ENCODE results near the gene KLHL28.

The KLHL28 gene

DNA sequence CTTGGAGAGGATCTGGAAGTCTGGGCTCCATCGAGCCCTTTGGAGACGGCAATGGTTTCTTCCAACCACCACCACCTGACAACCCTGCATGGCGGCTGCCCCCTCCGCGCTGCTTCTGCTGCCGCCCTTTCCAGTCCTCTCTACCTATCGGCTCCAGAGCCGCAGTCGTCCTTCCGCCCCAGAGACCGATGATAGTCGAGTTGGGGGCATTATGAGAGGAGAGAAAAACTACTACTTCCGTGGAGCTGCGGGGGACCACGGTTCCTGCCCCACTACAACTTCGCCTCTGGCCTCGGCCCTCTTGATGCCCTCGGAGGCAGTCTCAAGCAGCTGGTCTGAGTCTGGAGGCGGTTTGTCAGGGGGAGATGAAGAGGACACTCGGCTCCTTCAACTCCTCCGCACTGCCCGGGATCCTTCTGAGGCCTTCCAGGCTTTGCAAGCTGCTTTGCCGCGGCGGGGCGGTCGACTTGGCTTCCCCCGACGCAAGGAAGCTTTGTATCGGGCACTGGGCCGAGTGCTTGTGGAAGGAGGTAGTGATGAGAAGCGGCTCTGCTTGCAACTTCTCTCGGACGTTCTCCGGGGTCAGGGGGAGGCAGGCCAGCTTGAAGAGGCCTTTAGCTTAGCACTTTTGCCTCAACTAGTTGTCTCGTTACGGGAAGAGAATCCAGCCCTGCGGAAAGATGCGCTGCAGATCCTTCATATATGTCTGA is 742 bp upstream of the KLHL28 start:
- in situ Hi-C loops (cut with MboI; ENCODE audit: low pct_unique_long_range_greater_than_20kb, low sequenced_read_pairs) = no loop called here
- peak; percentile 63 for DNase-seq

DNA sequence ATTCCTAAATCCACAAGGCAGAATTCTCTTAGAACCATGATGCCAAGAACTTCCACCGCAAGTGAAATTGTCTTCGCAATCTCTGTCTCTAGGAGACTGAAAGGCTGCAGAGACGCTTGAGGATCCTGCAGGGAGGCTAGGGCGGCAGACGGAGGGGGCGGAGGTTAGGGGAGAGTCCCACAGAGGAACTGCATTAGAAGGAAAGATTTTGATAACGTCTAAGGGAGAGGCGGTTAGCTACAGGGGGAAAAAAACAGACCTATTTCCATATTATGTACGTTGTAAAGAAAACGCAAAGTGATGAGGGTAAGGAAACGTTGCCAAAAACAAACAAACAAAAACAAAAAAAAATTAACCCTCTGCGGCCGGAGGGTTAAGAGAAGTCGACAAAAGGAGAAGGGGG is 595 bp downstream of the KLHL28 start:
- DNase-seq = peak; percentile 73
- in situ Hi-C loops (cut with MboI; ENCODE audit: low pct_unique_long_range_greater_than_20kb, low sequenced_read_pairs) = no loop called here

DNA sequence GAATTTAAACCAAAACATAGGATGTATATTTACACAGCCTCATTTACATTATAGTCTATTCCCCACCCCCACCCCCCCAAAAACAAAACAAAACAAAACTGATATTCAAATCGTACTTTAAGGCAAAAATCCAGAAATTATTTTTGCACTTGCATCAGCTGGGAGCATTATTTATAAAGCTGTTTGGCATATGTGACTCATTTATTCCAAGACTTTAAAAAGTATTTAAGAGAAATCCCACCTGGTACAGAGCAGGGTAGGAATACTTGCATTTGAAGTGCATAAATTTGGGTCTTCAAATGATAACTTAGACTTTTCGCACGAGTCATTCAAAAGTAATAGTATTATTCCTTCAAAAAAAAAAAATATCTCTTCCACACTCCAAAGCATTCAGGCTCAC is 1.1 kb downstream of the KLHL28 start:
- DNase-seq = no peak
- in situ Hi-C loops (cut with MboI; ENCODE audit: low pct_unique_long_range_greater_than_20kb, low sequenced_read_pairs) = no loop called here

GRCh38 chr14:44960146-44960545 is 1.6 kb downstream of the KLHL28 start:
- in situ Hi-C loops (cut with MboI; ENCODE audit: low pct_unique_long_range_greater_than_20kb, low sequenced_read_pairs) = no loop called here

GRCh38 chr14:44959538-44959937 is 2.2 kb downstream of the KLHL28 start:
- no peak for DNase-seq
- in situ Hi-C loops (cut with MboI; ENCODE audit: low pct_unique_long_range_greater_than_20kb, low sequenced_read_pairs) = no loop called here

More at GRCh38 chr14:44960146-44960545, 1.6 kb downstream of the KLHL28 start:
- peak; percentile 40 for DNase-seq

DNA sequence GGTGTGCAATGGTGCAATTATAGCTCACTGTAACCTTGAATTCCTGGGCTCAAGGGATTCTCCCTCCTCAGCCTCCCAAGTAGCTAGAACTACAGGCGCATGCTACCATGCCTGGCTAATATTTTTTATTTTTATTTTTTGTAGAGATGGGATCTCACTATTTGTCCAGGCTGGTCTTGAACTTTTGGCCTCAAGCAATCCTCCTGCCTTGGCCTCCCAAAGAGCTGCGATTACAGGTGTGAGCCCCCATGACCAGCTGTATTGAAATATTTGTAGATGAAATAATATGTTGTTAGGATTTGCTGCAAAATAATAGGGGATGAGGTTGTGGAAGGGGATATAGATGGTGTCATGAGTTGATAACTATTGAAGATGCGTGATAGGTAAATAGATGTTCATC is 4.9 kb downstream of the KLHL28 start:
- in situ Hi-C loops (cut with MboI; ENCODE audit: low pct_unique_long_range_greater_than_20kb, low sequenced_read_pairs) = no loop called here
- DNase-seq = no peak

GRCh38 chr14:44955528-44955927 is 6.2 kb downstream of the KLHL28 start:
- in situ Hi-C loops (cut with MboI; ENCODE audit: low pct_unique_long_range_greater_than_20kb, low sequenced_read_pairs) = no loop called here
- no peak for DNase-seq

DNA sequence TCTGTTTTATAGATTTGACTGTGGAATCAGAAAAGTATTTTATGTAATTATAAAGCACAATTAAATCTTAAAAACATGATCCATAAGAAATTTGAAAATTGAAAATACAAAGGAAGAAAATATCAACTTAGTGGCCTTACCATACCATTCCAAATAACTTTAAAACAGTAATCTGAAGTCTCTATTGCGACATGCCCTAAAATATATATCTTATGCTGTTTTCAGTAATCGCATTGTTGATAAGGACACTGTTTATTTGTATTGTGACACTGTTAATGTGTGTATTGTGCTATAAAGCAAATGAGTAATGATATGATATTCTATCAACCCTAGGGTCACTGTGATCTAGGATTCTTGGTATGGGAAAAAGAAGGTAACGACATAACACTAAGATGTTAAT is 7.0 kb downstream of the KLHL28 start:
- in situ Hi-C loops (cut with MboI; ENCODE audit: low pct_unique_long_range_greater_than_20kb, low sequenced_read_pairs) = no loop called here
- DNase-seq = no peak

DNA sequence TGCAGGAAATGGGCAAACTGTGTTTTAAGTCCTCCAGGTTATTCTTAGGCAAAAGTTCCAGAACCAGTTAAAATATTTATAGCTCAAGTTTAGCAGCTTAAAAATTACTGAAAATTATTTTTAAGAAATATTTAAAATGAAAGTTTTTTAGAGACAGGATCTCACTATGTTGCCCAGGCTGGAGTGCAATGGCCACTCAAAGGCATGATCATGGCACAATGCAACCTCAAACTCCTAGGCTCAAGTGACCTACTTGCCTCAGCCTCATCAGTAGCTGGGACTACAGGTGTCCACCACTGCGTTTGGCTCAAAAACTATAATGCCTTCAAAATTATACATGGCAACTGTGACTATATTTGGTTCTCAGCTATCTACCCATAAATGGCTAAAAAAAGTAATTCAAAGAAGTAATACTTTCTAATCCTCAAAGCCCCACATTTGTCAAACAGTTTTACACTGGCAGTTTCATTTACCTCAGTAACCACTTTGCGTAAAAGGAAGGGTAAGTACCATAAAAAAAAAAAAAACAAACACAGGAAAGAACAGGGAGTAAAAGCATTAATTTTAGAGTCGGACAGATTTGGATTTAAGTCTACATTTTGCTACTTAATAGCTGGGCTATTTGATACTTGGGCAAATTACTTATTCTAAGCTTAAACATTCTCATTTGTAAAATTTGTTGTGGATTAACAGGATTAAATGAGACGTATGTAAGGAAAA is 9.2 kb downstream of the KLHL28 start:
- DNase-seq = no peak
- in situ Hi-C loops (cut with MboI; ENCODE audit: low pct_unique_long_range_greater_than_20kb, low sequenced_read_pairs) = no loop called here

DNA sequence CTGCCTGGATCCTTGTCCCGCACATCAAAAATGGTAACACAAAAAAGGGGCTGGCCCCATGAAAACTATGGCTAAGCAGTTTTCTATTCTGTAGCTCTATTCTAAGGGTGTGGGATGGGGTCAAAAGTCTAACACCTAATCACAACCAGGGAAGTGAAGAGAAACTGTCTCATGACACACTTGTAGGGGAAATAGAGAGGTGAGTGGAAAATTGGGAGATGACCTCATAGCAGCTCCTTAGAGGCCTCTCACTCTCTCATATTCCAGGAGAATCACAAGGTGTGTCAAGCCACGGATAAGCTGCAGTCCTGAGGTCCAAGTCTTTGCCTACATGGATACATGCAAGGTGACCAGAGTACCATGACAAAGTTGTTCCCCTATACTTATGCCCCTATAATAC is 10.7 kb downstream of the KLHL28 start:
- in situ Hi-C loops (cut with MboI; ENCODE audit: low pct_unique_long_range_greater_than_20kb, low sequenced_read_pairs) = no loop called here
- DNase-seq = no peak

- in situ Hi-C loops (cut with MboI; ENCODE audit: low pct_unique_long_range_greater_than_20kb, low sequenced_read_pairs) = no loop called here
- DNase-seq = no peak
These were observed 16.5 kb downstream of the KLHL28 start for GRCh38 chr14:44945264-44945663.

DNA sequence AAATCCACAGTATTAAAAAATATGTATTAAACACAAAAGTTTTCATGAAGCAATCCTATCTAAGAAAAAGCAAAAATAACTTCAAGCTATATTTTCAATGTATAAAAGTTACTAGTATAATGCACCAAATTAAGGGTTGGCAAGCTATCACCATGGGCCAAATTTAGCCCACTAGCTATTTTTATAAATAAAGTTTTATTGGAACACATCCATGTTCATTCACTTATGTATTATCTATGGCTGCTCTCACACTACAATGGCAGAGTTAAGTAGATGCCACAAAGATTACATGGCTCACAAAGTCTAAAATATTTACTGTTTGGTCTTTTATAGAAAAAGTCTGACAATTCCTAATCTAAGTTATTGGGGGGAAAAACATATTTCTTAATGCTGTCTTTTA is 17.6 kb downstream of the KLHL28 start:
- in situ Hi-C loops (cut with MboI; ENCODE audit: low pct_unique_long_range_greater_than_20kb, low sequenced_read_pairs) = no loop called here
- no peak for DNase-seq

DNA sequence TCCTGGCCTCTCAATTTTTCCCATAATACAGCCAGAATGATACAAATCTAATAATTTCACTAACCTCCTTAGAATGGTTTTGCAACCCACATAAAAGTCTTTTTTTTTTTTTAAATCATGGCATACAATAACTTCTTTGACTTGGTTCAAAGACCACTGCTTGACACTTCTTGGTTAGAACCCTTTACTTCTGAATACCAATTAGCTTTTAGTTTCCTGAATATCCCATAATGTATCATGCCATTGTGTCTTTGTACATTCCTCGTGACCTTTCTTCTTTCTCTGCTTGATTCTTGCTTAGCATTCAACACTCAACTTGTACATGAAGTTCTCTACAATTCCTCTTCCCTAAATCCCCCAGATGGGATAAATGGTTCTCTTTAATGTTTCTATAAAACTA is 19.3 kb downstream of the KLHL28 start:
- DNase-seq = no peak
- in situ Hi-C loops (cut with MboI; ENCODE audit: low pct_unique_long_range_greater_than_20kb, low sequenced_read_pairs) = no loop called here

DNA sequence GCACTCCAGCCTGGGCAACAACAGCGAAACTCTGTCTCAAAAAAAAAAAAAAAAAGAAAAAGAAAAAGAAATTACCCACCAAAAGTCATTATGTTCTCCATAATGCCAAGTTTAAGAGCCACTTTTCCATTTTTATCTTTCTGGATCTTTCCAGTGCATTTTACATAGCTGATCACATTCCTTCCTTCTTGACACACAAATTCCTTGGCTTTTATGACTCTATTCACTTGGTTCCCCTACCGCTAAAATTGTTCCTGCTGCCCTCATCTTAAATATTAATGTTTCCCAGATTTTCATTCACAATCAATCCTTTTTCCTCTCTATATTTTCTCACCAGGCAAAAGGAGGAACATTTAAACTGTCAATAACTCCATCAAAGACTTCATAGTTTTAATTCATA is 20.2 kb downstream of the KLHL28 start:
- in situ Hi-C loops (cut with MboI; ENCODE audit: low pct_unique_long_range_greater_than_20kb, low sequenced_read_pairs) = no loop called here
- DNase-seq = no peak

GRCh38 chr14:44940944-44941343 is 20.8 kb downstream of the KLHL28 start:
- DNase-seq = no peak

GRCh38 chr14:44940211-44940610 is 21.5 kb downstream of the KLHL28 start:
- no peak for DNase-seq
- in situ Hi-C loops (cut with MboI; ENCODE audit: low pct_unique_long_range_greater_than_20kb, low sequenced_read_pairs) = no loop called here

More at GRCh38 chr14:44940944-44941343, 20.8 kb downstream of the KLHL28 start:
- in situ Hi-C loops (cut with MboI; ENCODE audit: low pct_unique_long_range_greater_than_20kb, low sequenced_read_pairs) = no loop called here

- in situ Hi-C loops (cut with MboI; ENCODE audit: low pct_unique_long_range_greater_than_20kb, low sequenced_read_pairs) = no loop called here
These were observed 24.2 kb downstream of the KLHL28 start for GRCh38 chr14:44937547-44937946.

GRCh38 chr14:44935155-44935554 is 26.6 kb downstream of the KLHL28 start:
- in situ Hi-C loops (cut with MboI; ENCODE audit: low pct_unique_long_range_greater_than_20kb, low sequenced_read_pairs) = no loop called here
- no peak for DNase-seq

More at GRCh38 chr14:44937547-44937946, 24.2 kb downstream of the KLHL28 start:
- no peak for DNase-seq

- DNase-seq = no peak
- in situ Hi-C loops (cut with MboI; ENCODE audit: low pct_unique_long_range_greater_than_20kb, low sequenced_read_pairs) = no loop called here
These were observed 33.0 kb downstream of the KLHL28 start for GRCh38 chr14:44928793-44929192.

DNA sequence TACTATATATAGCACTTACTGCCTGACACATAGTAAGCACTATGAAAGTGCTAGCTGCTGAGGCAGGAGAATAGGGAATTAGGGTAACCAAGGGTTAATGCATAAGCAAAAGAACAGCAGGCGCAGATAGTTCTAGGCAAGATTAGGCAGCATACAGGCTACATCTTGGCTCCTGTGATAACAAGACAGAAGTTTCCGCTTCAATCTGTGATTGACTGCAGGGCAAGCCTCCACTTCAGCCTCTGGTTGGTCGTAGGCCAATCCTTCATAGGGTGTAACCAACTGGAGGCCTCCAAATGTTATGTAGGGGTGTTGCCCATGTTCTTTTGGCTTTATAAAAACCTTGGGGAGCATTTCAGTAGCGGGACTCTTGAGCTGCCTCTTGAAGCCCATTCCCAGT is 46.9 kb downstream of the KLHL28 start:
- in situ Hi-C loops (cut with MboI; ENCODE audit: low pct_unique_long_range_greater_than_20kb, low sequenced_read_pairs) = loop anchor here (25.0 kb wide), 1 partner anchor 347 kb away; the partner anchor contains the start of gene MIS18BP1
- no peak for DNase-seq
